AG09319 (cell line): ENCODE data around the gene ANXA11.
A peak's percentile ranks its signal among the peaks of the same experiment; 100 is the strongest.
"Not testable (repeated sequence)": the region's sequence is repeated elsewhere in the genome, so short reads cannot be mapped to it uniquely, and the experiment has no call there.

Experiments used
- DNase-seq: peaks from one replicate; pipeline ENCODE4 v3.0.0-alpha.2; 2010; ENCODE audit warnings: low read depth; ENCODE audit errors: extremely low read depth
- CTCF ChIP-seq: IDR thresholded peaks from 2 replicates; pipeline ENCODE4 v1.5.1; 2011; ENCODE audit warnings: low read depth, mild to moderate bottlenecking, inconsistent platforms, low read length, moderate library complexity

Gene ANXA11

GRCh38 chr10:80137031-80137862 lies 68.1 kb downstream of the ANXA11 start:
- DNase-seq: peak; percentile 54
- TF ChIP-seq CTCF: no peak

GRCh38 chr10:80136134-80136571 lies 69.2 kb downstream of the ANXA11 start:
- peak; percentile 85 for DNase-seq
- no peak for TF ChIP-seq CTCF

GRCh38 chr10:80133687-80134086 lies 71.7 kb downstream of the ANXA11 start:
- not testable (repeated sequence) for DNase-seq

- DNase-seq: no peak
- TF ChIP-seq CTCF: no peak
These were observed 72.1 kb downstream of the ANXA11 start for GRCh38 chr10:80133206-80133605.

- no peak for TF ChIP-seq CTCF
- DNase-seq: no peak
These were observed 72.8 kb downstream of the ANXA11 start, which contains the start of gene PLAC9 for GRCh38 chr10:80132299-80133139. Gene PLAC9, plus strand, starts transcription at chr10:80132730. Its CDS starts 33 bp downstream, at chr10:80132763.

- no peak for DNase-seq
- TF ChIP-seq CTCF: no peak
These were observed 73.8 kb downstream of the ANXA11 start for GRCh38 chr10:80131499-80131901.

GRCh38 chr10:80126876-80127275 lies 78.5 kb downstream of the ANXA11 start:
- TF ChIP-seq CTCF: no peak
- no peak for DNase-seq
